DOHH2 (cell line): Measurements from ENCODE around the gene LRRC1.

Source experiments
- H3F3A ChIP-seq: fragments of 200-600 bp; sonication (generic), shearing (Covaris generic); 2 replicates; pipeline ENCODE4 v1.6.0; 2016; ENCODE audit warnings: antibody characterized with exemption, mild to moderate bottlenecking; ENCODE audit not compliant: control insufficient read depth, insufficient read depth
- H3K27ac ChIP-seq: fragments of 200-600 bp; sonication (generic); 2 replicates; pipeline ENCODE4 v1.5.1; 2014; ENCODE audit warnings: low read depth, mild to moderate bottlenecking, low read length, moderate library complexity
- H3K27me3 ChIP-seq: fragments of 200-600 bp; sonication (generic); 2 replicates; pipeline ENCODE4 v1.6.1; 2014; ENCODE audit warnings: mild to moderate bottlenecking, low read length, mixed read lengths; ENCODE audit not compliant: control insufficient read depth
- H3K36me3 ChIP-seq: fragments of 200-600 bp; sonication (generic); 2 replicates; pipeline ENCODE4 v1.6.1; 2014; ENCODE audit warnings: mild to moderate bottlenecking, low read length, moderate library complexity, mixed read lengths; ENCODE audit not compliant: control insufficient read depth
- H3K4me1 ChIP-seq: fragments of 200-600 bp; sonication (generic); 2 replicates; pipeline ENCODE4 v1.6.1; 2014; ENCODE audit warnings: mild to moderate bottlenecking, low read length, mixed read lengths; ENCODE audit not compliant: control insufficient read depth
- H3K4me2 ChIP-seq: fragments of 200-600 bp; sonication (generic); 2 replicates; pipeline ENCODE4 v1.6.0; 2014; ENCODE audit warnings: mild to moderate bottlenecking, low read length, moderate library complexity
- H3K4me3 ChIP-seq: fragments of 200-600 bp; sonication (generic); 2 replicates; pipeline ENCODE4 v1.5.1; 2014; ENCODE audit warnings: mild to moderate bottlenecking, low read length, mixed read lengths
- H3K79me2 ChIP-seq: fragments of 200-600 bp; sonication (generic); 2 replicates; pipeline ENCODE4 v1.6.1; 2014; ENCODE audit warnings: mild to moderate bottlenecking, low read length, mixed read lengths; ENCODE audit not compliant: control insufficient read depth
- H3K9me2 ChIP-seq: fragments of 200-600 bp; sonication (generic); replicated peaks from 2 replicates; pipeline ENCODE4 v1.6.1; 2014; ENCODE audit warnings: mild to moderate bottlenecking, low read length, mixed read lengths; ENCODE audit not compliant: control insufficient read depth
- H3K9me3 ChIP-seq: fragments of 200-600 bp; sonication (generic); 2 replicates; pipeline ENCODE4 v1.6.1; 2014; ENCODE audit warnings: antibody characterized with exemption, low read length, mixed read lengths; ENCODE audit not compliant: control insufficient read depth, insufficient read depth
- H4K20me1 ChIP-seq: fragments of 200-600 bp; sonication (generic); 2 replicates; pipeline ENCODE4 v1.6.0; 2014; ENCODE audit warnings: low read depth, mild to moderate bottlenecking, antibody characterized with exemption, low read length, moderate library complexity; ENCODE audit not compliant: control insufficient read depth, insufficient read depth
- EZH2phosphoT487 ChIP-seq: fragments of 200-600 bp; sonication (generic); IDR thresholded peaks from 2 replicates; pipeline ENCODE4 v1.6.1; 2017; ENCODE audit warnings: borderline replicate concordance, mild to moderate bottlenecking, antibody characterized with exemption, low read length, moderate library complexity, mixed read lengths
- TF ChIP-seq, protein P1 (sequence below): fragments of 200-600 bp; sonication (generic); IDR thresholded peaks from one replicate; pipeline ENCODE4 v1.5.1; 2014; ENCODE audit warnings: antibody characterized with exemption, mild to moderate bottlenecking, low read depth, low read length; ENCODE audit not compliant: poor library complexity, severe bottlenecking

Gene LRRC1

DNA sequence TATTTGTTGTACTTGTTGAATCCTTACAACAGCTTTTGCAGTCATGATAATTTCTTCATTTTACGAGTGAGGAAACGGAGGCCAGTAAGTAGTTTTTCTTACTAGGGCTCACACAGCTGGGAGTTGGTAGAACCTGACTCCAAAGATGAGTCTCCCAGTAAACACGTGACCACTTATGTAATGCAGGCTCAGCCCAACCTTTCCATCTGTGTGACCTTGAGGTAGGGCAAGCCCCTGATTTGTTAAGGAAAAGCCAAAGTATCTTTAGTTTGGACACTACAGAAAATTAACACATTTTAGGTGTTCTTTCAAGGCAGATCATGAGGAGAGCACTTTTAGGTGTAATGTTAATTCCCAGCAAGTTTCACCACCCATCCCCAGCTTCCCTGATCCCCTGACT lies 111.3 kb downstream of the LRRC1 start:
- TF ChIP-seq, protein P1, sequence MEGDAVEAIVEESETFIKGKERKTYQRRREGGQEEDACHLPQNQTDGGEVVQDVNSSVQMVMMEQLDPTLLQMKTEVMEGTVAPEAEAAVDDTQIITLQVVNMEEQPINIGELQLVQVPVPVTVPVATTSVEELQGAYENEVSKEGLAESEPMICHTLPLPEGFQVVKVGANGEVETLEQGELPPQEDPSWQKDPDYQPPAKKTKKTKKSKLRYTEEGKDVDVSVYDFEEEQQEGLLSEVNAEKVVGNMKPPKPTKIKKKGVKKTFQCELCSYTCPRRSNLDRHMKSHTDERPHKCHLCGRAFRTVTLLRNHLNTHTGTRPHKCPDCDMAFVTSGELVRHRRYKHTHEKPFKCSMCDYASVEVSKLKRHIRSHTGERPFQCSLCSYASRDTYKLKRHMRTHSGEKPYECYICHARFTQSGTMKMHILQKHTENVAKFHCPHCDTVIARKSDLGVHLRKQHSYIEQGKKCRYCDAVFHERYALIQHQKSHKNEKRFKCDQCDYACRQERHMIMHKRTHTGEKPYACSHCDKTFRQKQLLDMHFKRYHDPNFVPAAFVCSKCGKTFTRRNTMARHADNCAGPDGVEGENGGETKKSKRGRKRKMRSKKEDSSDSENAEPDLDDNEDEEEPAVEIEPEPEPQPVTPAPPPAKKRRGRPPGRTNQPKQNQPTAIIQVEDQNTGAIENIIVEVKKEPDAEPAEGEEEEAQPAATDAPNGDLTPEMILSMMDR: no peak
- Histone ChIP-seq H3K9me3 (no peaks in the 10 kb centered on the region), H4K20me1 (no peaks in the 10 kb centered on the region), H3K4me3 (no peak overlapping the region), H3K79me2 (no peaks in the 10 kb centered on the region), H3K4me1 (no peaks in the 10 kb centered on the region), H3K27me3 (no peaks in the 10 kb centered on the region), H3K4me2 (no peak overlapping the region), H3K27ac (no peak overlapping the region), H3K36me3 (no peaks in the 10 kb centered on the region), H3K9me2 (no peaks in the 10 kb centered on the region), H3F3A (no peaks in the 10 kb centered on the region)

DNA sequence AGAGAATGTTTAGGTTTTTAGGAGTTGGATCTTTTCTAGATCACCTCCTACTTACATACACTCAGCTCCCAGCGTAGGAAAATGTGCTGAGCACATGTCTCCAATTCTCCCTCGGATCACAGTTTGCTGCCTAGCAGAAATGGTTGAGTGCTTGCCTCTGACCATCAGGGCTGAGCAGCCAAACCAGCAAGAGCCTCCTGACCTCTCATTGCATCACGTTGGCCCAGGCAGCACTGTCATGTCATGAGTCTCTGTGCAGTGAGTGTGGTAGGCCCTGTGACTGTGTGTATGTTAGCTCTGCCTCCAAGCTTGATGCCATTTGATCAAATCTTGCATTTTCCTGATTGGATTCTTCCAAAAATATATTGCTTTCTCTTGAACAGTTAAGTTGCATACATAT lies 112.0 kb downstream of the LRRC1 start:
- Histone ChIP-seq H3K79me2 (no peaks in the 10 kb centered on the region), H3K9me3 (no peaks in the 10 kb centered on the region), H3K4me2 (no peak overlapping the region), H3K36me3 (no peaks in the 10 kb centered on the region), H3K9me2 (no peaks in the 10 kb centered on the region), H3K4me1 (no peaks in the 10 kb centered on the region), H3K4me3 (no peak overlapping the region), H3K27me3 (no peaks in the 10 kb centered on the region), H3F3A (no peaks in the 10 kb centered on the region), H3K27ac (no peak overlapping the region), H4K20me1 (no peaks in the 10 kb centered on the region)
- TF ChIP-seq EZH2phosphoT487: no peak
- TF ChIP-seq, protein P1: no peak

DNA sequence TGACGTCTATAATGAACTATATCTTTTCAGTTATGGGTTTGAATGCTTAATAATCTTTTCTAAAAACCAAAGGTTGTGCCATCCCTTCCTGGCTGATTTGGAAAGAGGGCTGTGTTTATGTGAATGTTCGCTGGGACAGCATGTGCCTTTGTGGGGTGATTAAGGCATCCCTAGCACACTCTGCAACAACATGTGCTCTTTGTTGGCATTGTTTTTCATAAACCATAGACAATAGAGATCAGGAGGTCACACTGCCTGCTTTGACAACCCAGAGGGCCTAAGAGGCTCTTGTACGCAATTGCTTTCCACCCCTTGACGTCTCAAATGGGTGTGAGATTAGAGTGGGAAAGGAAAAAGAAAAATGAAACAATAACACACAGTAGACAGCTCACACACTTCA lies 116.0 kb downstream of the LRRC1 start:
- Histone ChIP-seq H3K27ac (no peak overlapping the region), H3K4me2 (no peak overlapping the region), H3K4me1 (no peaks in the 10 kb centered on the region), H3K4me3 (no peak overlapping the region), H3K79me2 (no peaks in the 10 kb centered on the region), H4K20me1 (no peaks in the 10 kb centered on the region), H3K9me3 (no peaks in the 10 kb centered on the region), H3K9me2 (no peaks in the 10 kb centered on the region), H3F3A (no peaks in the 10 kb centered on the region), H3K36me3 (no peaks in the 10 kb centered on the region), H3K27me3 (no peaks in the 10 kb centered on the region)
- TF ChIP-seq, protein P1: no peak
- TF ChIP-seq EZH2phosphoT487: no peak

DNA sequence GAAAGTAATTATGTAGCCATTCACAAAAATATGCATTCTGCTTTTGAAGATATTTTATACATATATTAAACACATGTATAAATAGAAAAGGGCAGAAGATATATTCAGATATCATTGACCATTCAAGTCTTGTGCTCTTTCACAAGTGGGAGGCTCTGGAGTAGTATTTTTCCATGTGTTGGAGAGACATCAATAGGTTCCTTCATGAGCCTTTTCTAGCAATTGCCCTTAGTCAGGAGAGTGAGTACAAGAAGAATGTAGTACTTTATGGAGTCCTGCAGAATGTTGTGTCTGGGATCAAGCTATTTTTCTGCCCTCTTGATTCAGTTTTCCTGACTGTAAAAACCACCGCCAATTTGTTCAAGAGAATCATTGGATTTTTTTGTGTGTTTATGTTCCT lies 117.9 kb downstream of the LRRC1 start:
- no peaks in the 10 kb centered on the region for H3K79me2 ChIP-seq
- H3K27ac ChIP-seq: no peak overlapping the region
- TF ChIP-seq EZH2phosphoT487: no peak
- TF ChIP-seq, protein P1: no peak
- H3K9me2 ChIP-seq: no peaks in the 10 kb centered on the region
- no peaks in the 10 kb centered on the region for H3F3A ChIP-seq
- no peaks in the 10 kb centered on the region for H3K36me3 ChIP-seq
- no peaks in the 10 kb centered on the region for H3K4me1 ChIP-seq
- no peaks in the 10 kb centered on the region for H3K9me3 ChIP-seq
- H3K4me2 ChIP-seq: no peak overlapping the region
- H4K20me1 ChIP-seq: no peaks in the 10 kb centered on the region
- no peak overlapping the region for H3K4me3 ChIP-seq
- no peaks in the 10 kb centered on the region for H3K27me3 ChIP-seq
